ENCODE results near the gene ZNF507.

Gene ZNF507

DNA sequence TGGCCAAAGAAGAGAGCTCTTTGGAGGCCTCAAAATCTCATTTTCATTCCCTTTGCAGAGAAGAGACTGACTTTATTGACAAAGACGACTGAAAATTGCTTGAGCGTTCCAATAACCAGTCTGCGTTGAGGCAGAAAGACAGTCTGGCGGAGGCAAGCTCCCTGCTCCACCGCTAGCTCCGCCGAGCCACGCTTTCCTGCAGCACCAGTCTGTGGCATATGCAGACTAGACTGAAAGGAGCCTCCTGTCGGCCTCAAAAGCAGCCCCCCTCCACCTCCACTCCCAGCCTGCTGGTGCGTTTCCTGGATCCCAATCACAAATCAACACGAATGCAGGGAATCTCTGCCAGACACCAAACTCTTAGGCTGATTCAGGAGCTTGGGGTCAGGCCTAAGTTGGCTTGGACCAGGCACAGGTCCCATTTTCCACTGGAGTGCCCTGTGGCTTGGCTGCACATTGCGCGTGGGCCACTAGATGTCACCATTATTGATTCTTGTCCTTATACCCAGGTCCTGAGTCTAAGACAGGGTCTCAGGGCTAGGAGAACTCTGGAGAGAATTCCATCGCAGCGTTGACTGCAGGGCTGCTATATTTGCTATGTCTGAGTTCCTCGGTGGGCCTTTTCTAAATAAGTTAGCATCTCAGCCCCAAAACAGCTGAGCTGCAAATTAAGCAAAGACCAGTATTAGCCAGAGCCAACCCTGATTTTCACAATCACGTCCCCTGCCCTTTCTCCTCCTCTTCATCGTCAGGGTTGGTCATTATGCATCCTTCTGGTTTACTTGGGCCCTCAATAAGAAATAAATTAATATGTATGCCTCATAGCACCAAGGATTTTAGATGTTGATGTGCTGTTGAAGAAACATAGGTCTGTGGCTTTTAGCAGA, 5.2 kb upstream of the ZNF507 start:
- peak; percentile 78 for DNase-seq

DNA sequence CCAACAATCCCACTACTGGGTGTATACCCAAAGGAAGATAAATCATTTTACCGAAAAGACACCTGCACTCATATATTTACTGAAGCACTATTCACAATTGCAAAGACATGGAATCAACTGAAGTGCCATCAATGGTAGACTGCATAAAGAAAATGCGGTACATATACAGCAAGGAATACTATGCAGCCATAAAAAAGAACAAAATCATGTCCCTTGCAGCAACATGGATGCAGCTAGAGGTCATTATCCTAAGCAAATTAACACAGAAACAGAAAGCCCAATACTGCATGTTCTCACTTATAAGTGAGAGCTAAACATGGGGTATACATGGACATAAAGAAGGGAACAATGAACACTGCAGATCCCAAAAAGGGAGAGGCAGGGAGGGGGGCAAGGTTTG, 2.7 kb upstream of the ZNF507 start:
- no peak for DNase-seq

DNA sequence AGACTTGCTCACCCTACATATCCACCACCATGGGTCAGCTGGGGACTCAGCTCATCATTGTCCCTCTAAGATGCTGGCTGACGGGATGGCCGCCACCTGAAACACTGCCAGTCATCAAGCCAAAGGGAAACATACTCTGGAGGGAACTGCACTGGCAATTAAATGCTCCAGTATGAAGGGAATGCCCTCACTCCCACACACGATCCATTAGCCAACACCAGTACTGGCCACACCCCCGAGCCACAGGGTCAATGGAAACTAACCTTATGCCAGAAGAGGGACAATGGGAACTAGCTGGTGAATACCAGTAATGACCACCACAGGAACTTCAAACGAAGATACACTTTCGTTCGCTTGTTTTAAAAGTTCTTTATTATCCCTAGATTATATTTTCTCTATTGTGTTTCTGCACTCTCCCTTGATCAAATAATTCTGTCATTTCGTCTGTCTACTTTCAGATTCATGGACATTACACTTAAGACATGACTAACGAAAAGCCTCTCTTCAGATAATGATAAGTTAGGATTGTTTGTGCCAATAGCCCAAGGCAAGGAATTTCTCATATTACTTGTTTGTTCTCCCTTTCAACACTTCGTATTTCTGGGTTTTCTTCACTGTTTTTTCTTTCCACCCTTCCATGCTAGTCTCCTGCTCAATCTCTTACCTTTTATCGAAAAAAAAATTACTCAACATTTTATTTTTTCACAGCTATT, 1.7 kb upstream of the ZNF507 start:
- DNase-seq = peak; percentile 73

DNA sequence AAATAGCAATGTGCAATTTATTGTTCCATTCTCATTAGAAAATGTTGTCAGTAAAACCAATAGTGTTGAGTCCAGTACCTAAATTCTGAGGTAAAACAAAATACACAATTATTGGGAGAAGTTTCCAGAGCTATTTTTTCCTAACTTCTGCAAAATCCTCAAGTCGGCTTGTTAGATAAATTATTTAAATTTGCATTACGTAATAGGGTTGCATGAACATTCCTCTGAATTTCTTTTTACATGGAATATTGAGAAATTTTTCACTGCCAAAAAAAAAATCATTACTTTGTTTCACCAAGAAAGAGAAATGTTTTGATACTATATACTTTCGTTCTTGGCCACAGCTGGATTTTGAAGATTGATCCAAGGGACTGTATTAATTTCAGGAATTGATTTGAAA, 1.5 kb downstream of the ZNF507 start:
- DNase-seq = no peak

DNA sequence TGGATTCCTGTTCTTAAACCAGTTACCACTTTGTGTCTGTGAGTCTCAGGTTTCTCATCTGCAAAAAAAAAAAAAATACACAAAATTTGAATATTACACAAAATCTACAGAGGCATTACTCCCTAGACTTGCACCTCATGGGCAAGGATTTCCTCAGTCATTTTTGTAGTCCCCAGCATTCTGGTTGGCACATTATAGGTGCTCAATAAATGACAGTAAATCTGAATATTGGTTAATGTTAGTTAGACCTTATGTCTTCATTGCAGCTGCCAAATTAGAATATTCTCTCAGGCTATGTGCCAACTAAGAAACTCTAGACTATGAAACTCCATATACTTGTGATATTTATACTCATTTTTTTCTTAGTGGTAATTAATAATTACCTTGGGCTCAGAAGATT, 2.2 kb downstream of the ZNF507 start:
- DNase-seq = no peak

DNA sequence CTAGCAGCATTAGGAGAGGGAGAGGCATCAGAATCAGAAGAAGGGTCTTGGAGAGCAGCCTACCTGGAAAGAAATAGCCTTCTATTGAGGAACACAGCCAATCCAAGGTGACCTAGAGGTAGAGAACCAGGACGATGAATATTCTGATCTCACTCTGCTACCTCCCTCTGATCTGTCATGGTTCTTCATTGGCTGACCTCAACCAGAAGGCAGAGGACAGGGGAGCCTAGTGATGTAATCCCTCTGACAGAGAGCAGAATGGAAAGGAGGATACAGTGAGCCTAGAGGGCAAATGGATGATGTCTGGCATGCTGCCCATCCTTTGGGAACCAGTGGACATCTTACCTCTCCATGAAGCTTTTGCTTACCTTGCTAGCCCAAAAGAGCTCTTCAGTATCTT, 3.6 kb downstream of the ZNF507 start:
- no peak for DNase-seq

DNA sequence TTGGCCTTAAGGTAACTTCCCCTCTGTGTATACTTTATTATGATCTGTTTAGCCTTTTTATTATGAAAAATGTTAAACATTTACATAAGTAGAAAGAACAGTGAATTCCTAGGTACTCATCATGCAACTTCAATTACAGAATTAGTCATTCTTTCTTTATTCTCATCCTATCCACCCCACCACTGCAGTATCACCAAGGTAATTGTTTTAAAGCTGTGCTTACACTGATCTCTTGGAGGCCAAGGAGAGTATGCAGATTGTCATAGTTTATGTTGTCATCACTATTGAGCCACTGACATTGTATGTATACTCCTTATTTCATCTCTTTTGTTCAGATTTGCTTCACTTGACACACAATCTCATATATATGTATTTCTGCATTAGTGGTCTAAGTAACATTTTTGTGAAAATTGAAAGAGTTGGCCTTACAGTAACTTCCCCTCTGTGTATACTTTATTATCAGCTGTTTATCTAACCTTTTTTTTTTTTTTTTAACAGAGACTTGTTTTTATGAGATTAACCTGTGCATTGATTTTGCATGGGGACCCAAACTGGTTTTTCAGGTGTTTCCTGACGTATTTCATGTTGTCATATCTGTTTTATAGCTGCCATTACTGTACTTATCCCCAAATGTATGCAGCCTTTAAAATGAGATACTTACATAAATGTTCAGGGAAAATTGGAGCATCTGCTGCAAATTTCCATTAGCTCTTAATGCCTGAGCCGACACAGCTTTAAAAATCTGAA, 4.5 kb downstream of the ZNF507 start:
- no peak for DNase-seq

DNA sequence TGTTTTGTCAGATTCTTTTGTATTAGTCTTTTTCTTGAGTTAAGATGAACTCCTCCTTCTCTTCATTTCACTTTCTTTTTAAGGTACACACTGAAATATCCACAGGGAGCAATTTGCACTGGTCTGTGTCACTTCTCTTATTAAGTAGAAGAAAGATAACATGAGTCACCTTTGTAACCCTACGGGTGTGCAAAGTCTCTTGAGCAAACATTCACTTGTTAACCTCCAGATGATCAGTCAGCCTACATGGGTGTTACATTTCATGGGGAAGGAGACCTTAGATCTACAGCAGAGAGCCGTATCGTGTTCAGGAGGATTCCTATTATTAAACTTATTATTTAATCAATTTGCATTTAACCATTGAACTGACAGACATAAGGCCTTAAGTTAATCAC, 5.1 kb downstream of the ZNF507 start:
- no peak for DNase-seq

DNA sequence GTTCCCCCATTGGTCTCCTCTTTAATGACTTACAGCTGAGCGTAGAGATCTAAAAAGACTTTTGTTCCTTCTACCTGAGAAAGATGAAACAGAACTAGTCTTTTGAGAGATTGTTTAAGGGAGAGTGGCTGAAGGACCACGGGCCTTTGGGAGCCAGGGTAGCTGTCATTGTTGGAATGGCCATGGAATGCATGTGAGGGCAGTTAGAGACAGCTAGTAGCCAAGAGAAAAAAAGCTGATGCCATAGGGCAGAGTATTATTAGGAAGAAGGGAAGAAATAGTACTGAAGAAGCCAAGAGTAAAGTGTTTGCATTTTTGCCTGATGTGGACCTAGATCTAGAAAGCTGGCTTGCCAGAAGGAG, 5.6 kb downstream of the ZNF507 start:
- no peak for DNase-seq

DNA sequence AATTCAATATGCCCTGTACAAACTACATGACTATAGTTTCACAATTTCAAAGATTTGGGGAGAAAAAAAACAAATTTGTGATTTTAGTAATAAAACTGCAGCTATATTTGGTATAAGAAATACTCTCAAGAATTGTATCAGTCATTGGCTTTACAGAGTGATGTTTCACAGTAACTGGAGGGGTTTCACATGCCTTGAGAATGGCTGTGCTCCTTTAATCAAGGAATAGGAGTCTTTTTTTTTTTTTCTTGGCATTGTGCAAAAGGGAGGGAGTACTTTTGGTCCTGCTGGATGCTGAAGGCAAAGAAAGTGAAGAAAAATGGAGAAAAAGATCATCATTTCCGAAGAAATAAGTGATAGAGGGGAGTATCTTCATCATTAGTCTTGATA, 6.8 kb downstream of the ZNF507 start:
- DNase-seq = no peak

DNA sequence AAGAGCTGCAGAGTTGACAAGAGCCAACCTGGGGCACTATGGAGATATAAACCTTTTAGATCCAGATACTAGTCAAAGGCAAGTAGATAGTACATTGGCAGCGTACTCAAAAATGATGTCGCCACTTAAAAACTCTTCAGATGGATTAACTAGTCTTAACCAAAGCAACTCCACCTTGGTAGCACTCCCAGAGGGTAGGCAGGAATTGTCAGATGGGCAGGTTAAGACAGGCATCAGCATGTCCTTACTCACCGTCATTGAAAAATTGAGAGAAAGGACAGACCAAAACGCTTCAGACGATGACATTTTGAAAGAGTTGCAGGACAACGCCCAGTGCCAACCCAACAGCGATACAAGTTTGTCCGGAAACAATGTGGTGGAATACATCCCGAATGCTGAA, 8.9 kb downstream of the ZNF507 start:
- no peak for DNase-seq

DNA sequence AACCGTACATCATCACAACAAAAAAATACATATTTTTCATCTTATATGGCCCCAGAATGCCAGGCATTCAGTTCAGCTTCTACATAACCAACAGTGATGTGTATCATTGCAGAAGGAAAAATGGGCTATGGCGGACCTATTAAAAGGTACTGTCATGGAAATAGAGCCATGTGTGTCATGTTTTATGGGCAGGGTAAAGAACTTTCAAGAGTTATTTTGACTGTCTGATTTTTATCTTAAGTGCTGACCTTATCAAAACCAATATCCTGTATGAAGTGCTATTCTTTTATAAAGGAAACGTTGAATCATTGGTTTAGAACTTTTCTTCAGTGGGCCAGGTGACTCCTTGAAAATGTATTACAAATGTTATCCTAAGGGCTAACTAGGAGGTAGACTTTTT, 9.9 kb downstream of the ZNF507 start:
- DNase-seq = no peak

DNA sequence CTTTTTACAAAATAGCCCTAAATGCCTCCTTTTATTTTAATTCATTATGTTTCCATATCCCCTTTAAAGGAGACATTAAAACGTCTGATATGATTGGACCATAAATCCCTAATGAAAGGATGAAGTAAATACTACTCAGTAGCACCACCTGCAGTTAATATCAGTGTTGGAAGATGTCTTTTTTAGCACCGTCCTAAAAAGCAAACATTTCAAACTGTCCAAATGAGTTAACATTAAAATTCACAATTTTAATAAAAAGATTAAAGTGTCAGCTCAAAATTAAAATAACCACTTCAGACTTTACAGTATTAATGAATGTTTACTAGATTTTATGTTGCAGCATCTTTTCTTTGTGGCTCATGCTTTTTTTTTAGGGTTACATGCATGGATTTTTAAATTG, 12.3 kb downstream of the ZNF507 start:
- no peak for DNase-seq

DNA sequence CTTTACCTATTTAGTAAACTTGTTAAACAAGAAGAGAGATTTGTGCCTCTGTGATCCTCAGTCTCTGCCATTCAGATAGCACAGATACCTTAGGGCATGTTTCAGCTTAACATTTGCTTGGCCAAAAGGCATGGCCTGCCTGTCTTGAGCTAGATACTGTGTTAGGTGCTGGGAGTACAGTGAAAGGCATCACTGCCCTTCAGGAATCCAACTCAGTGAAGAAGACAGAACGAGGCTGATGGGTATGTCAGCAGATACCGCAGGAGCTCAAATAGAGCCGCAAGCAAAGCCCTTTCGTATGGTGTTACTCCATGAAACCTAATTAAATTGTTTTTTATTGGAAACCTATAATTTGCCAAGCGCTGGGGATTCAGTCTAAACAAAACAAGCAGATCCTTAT, 12.9 kb downstream of the ZNF507 start:
- no peak for DNase-seq

DNA sequence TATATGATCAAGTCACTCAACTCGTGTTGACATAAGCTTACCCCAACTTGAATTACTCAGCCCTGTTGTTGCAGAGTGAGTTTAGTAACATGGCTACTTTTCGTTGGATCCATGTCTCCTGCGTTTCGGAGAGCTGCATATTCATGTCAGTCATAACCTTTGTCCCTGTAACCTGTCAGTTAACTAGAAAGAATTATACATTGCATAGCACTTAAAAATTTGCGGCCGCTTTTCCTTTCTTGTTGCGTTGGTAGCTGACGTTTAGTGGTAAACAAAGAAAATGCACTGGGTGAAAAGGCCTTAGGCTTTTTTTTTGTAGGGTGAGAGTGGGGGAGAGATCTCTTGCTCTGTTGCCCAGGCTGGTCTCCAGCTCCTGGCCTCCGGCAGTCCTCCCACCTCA, 14.2 kb downstream of the ZNF507 start:
- no peak for DNase-seq

DNA sequence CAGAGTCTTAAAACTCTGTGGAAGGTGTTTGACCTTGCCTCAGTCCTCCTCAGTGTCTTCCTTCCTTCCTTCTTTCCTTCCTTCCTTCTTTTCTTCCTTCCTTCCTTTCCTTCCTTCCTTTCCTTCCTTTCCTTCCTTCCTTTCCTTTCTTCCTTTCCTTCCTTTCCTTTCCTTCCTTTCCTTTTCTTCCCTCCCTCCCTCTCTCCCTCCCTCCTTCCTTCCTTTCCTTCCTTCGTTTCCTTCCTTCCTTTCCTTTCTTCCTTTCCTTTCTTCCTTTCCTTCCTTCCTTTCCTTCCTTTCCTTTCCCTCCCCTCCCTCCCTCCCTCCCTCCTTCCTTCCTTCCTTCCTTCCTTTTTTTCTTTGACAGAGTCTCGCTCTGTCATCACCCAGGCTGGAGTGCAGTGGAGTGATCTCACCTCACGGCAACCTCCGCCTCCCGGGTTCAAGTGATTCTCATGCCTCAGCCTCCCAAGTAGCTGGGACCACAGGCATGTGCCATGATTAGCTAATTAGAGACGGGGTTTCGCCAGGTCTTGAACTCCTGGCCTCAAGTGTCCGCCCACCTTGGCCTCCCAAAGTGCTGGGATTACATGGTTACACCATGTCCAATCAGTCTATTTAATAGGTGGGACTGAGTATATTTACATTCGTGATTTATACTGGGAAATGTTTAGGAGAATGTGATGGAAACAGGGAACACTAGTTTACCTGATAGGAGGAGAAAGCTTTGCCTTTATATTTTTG, 16.3 kb downstream of the ZNF507 start:
- DNase-seq = no peak

DNA sequence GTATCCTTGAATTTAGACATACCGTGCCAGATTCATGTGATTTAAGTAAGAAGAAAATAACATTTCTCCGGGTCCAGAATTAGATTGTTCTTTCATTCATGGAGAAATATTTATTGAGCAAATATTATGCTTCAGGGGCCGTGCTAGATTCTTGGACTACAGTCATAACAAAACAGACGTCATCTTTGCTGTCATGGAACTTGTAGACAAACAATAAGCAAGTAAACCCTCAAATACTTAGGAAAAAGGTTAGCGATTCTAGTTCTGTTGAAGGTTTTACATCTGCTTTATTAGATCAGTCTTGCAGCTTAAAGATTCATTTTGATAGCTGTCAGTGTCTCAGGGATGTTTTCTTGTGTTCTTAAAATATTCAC, 16.9 kb downstream of the ZNF507 start:
- DNase-seq = no peak

DNA sequence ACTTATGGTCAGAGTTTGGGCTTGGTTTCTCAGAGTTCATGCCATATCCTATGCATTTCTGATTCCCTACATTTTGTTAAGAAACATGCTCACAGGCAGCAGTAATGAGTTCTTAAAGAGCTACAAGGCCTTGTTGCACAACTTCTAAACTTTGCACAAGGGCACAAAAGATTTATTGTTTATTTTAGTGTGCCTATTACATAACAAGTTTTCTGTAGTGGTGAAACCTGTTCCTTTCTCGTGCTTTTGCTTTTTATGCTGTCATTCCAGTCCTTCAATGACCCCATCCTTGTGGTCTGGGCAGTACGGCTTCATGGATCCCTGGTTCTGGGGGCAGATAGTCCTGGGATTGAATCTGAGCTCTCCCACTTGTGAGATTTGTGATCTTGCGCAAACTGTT, 17.8 kb downstream of the ZNF507 start:
- DNase-seq = no peak

DNA sequence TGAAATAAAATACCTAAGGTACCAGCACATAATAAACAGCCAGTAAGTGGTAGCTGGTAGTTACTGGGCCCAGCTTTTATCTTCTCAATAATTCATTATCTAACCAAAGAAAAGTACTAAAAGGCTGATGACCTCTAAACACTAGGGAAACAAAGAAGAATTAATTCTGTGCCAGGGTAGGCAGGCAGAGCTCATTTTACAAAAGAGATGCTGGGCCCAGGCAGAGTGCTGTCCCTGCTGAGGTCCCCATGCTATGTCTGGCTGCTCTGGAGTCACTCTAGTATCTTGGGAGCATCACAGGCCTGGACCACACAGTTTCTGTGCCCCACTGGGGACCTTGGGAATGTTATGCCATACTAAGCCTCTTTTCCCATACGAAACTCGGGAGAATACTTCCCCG, 18.2 kb downstream of the ZNF507 start:
- DNase-seq = no peak

DNA sequence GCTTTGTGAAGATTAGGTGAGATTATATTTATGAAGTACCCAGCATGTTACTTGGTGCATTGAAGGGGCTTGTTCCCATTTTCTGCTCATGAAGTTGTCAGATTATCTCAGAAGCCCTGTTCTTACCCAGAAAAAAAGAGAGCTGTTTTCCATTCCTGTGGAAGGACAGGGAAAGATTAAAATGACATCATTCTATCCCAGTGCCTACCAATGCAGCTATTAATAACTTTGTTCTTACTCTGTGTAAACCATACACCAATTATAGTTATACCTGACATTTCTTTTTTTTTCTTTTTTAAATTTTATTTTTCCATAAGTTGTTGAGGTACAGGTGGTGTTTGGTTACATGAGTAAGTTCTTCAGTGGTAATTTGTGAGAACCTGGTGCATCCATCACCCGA, 18.6 kb downstream of the ZNF507 start:
- DNase-seq = no peak

DNA sequence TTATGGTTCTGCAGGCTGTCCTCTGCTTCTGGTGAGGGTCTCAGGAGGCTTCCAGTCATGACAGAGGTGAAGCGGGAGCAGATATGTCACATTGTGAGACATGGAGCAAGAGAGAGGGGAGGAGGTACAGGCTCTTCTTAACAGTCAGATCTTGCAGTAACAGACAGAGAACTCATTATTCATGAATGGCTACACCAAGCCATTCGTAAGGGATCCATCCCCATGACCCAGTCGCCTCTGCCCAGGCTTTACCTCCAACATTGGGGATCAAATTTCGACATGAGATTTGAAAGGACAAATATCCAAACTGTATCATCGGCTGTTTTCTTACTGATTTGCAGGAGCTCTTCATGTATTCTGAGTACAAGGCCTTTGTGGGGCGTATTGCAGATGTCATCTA, 21.7 kb downstream of the ZNF507 start:
- no peak for DNase-seq

DNA sequence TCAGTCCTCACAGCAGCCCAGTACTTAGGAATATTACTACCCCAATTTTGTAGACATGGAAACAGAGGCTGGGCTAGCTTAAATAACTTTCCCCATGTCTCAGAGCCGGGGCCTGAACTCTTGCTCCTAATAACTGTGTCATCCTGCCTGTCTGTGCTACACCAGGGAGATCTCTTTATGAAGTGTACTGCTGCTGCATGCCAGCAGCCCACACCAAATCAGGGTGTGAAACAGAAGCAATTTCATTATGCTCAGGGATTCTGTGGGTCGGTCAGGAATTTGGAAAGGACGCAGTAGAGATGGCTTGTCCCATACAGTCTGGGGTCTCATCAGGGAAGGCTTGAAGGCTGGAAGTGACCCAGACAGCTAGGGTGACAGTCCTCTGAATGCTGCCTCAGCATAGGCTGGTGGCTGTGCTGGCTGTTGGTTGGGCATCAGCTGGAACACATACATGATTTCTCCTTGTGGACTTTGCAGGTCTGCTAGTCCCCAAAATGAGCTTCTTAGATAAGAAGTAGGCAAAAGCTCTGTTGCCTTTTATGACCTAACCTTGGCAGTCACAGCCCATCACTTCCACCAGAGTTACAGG, 22.6 kb downstream of the ZNF507 start:
- no peak for DNase-seq

DNA sequence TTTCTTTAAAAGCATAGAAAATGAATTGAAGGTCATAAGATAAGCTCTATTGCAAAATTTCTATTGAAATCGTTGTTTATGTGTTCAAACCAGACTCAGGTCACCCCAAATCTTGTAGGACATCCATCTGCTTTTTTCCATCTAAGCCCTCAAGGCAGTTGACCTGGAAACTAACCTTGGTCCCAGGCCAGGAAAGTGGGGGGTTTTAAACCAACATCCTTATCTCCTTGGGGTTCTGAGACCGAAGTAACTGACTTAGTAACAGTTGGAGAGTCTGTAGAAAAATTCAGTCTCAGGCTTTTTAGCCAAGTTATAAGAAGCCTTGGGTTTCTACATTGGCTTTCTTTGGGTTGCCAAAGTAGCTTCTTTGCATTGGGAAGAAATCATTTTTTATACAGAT, 23.4 kb downstream of the ZNF507 start:
- DNase-seq = no peak
